ENCODE measurements around the gene GCNT2.
"Not testable (repeated sequence)": the region's sequence is repeated elsewhere in the genome, so short reads cannot be mapped to it uniquely, and the experiment has no call there.

Gene GCNT2

DNA sequence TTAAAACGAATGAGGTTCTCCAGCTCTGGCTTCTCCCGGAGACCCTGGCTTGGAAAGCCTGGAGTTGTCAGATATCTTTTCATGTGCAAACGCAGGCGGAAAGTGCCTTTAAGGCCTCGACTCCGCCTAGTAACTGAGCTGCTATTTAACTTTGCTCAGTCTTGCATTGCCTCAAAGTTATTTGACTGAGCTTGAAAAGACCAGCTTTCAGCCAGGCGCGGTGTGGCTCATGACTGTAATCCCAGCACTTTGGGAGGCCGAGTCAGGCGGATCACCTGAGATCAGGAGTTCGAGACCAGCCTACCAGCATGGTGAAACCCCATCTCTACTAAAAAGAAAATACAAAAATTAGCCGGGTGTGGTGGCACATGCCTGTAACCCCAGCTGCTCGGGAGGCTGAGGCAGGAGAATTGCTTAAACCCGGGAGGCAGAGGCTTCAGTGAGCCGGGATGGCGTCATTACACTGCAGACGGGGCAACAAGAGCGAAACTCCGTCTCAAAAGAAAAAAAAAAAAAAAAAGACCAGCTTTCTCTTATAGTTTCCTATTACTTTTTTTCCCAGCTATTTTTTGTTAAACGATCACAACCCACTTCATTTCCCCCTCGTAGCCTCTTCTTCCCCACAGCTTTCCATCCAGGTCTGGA, 1.9 kb downstream of the GCNT2 start:
- Histone ChIP-seq H3K27ac (no peak overlapping the region), H3K36me3 (no peaks in the 10 kb centered on the region), H3K4me1 (peaks cover under 1 to 42% (median 18%) of the 10 kb centered on the region in 10 experiments; a peak in 16 of 20 replicates), H3K27me3 (no peaks in the 10 kb centered on the region), H3K9ac (no peak overlapping the region), H3K4me2 (no peak overlapping the region), H3K4me3 (no peak overlapping the region), H4K20me1 (no peaks in the 10 kb centered on the region), H3K9me3 (replicated peaks in 1 of 11) (no peaks in the 10 kb centered on the region)
- TF ChIP-seq Cebpa-rat (IDR thresholded peaks at IDR 0.05), result no peak

DNA sequence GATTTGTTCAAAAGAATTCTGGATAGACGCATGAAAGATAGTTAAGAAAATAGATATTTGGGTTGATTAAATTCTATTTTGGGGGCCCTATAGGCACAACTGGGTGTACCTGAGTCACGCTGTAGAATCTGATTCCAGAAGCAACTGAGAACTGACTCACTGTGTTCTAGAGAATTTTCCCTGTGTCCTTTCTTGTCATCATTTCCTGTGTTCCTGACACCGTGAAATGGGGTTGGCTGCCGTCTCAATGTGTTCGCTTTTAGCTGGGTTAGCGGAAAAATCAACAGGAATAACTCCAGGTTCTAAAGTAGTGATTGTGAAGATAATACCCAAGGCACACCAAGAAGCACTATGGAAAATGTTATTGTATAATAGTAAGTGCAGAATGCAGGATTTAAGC, 5.0 kb downstream of the GCNT2 start:
- H3K36me3 ChIP-seq, result no peaks in the 10 kb centered on the region
- H3K4me3 ChIP-seq, result no peak overlapping the region
- no peaks in the 10 kb centered on the region for H4K20me1 ChIP-seq
- no peak overlapping the region for H3K9ac ChIP-seq
- H3K27me3 ChIP-seq, result peaks cover 0 to 14% (median 9%) of the 10 kb centered on the region in 11 experiments; a peak in 10 of 22 replicates
- H3K4me2 ChIP-seq, result no peak overlapping the region
- H3K4me1 ChIP-seq, result peaks cover 20 to 43% (median 25%) of the 10 kb centered on the region in 10 experiments
- H3K9me3 ChIP-seq (replicated peaks in 1 of 11), result no peaks in the 10 kb centered on the region
- no peak for TF ChIP-seq Cebpa-rat (IDR thresholded peaks at IDR 0.05)
- H3K27ac ChIP-seq, result no peak overlapping the region

DNA sequence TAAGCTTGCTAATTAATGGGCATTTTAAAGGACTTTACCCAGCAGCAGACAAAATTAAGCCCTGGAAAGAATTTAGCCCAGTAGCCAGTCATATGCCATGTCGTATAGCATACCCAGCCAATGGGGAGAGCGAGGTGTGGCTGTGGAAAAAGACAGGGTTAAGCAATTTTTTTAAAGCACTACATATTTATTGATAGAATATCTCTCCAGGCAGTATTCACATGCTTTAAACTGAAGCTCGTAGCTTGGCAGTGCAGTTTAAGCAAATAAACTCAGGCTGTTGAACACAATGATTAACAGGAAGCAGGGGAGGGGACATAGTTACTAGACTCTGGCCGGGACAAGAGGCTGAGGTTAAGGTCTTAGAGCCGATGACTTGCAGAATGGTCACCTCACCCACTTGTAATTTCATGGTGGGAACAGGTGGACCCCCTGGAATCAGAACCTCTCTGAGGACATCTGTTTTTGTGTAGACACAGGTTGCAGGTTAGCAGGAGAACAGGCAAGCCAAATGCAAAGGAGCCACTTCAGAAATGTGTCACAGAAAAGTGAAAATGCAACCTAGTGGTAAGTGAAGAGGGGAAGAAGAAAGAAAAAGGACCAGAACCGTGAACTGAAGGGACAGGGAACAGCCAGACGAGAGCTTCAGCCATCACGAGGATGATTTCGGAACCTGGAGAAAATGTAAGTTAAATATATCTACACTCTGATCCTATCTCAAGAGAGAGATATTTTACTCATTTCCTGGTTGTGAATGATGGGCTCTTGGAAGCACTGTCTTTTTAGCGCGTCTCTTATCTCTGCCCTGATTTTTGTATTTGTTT, 7.2 kb downstream of the GCNT2 start:
- H3K4me1 ChIP-seq, result peaks cover 42 to 57% (median 46%) of the 10 kb centered on the region in 10 experiments
- H3K36me3 ChIP-seq, result no peaks in the 10 kb centered on the region
- H3K27ac ChIP-seq, result peak overlapping the region in 4 of 11 experiments; percentile 14 to 51 (median 32); a peak in 8 of 22 replicates
- H3K4me2 ChIP-seq, result peak overlapping the region; percentile 20 to 85 (median 60)
- peaks cover 0 to 14% (median 9%) of the 10 kb centered on the region in 11 experiments; a peak in 10 of 22 replicates for H3K27me3 ChIP-seq
- H4K20me1 ChIP-seq, result no peaks in the 10 kb centered on the region
- H3K9ac ChIP-seq, result peak overlapping the region in 4 of 11 experiments; percentile 38 to 70 (median 60); a peak in 7 of 22 replicates
- no peak for TF ChIP-seq Cebpa-rat (IDR thresholded peaks at IDR 0.05)
- H3K4me3 ChIP-seq, result peak overlapping the region in 5 of 10 experiments; percentile 16 to 58 (median 53); a peak in 10 of 20 replicates
- no peaks in the 10 kb centered on the region for H3K9me3 ChIP-seq (replicated peaks in 1 of 11)

DNA sequence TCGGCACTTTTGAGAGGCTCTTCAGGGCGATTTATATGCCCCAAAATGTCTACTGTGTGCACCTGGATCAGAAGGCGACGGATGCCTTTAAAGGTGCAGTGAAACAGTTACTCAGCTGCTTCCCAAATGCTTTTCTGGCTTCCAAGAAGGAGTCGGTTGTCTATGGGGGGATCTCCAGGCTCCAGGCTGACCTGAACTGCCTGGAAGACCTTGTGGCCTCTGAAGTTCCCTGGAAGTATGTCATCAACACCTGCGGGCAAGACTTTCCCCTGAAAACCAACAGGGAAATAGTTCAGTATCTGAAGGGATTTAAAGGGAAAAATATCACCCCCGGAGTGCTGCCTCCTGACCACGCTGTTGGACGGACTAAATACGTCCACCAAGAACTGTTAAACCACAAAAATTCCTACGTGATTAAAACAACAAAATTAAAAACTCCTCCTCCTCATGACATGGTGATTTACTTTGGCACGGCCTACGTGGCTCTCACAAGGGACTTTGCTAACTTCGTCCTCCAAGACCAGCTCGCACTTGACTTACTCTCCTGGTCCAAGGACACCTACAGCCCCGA, 8.2 kb downstream of the GCNT2 start:
- Histone ChIP-seq H3K4me3 (peak overlapping the region in 5 of 10 experiments; percentile 16 to 58 (median 53); a peak in 9 of 20 replicates), H3K27me3 (peaks cover 0 to 14% (median 9%) of the 10 kb centered on the region in 11 experiments; a peak in 10 of 22 replicates), H3K9ac (peak overlapping the region in 3 of 11 experiments; percentile 56 to 70 (median 64); a peak in 5 of 22 replicates), H3K36me3 (no peaks in the 10 kb centered on the region), H3K27ac (peak overlapping the region in 2 of 11 experiments; percentile 21 to 51; a peak in 3 of 22 replicates), H3K9me3 (replicated peaks in 1 of 11) (no peaks in the 10 kb centered on the region), H4K20me1 (no peaks in the 10 kb centered on the region), H3K4me2 (peak overlapping the region in 10 of 11 experiments; percentile 20 to 85 (median 66); a peak in 20 of 22 replicates), H3K4me1 (peaks cover 51 to 67% (median 56%) of the 10 kb centered on the region in 10 experiments)
- TF ChIP-seq Cebpa-rat (IDR thresholded peaks at IDR 0.05), result no peak

DNA sequence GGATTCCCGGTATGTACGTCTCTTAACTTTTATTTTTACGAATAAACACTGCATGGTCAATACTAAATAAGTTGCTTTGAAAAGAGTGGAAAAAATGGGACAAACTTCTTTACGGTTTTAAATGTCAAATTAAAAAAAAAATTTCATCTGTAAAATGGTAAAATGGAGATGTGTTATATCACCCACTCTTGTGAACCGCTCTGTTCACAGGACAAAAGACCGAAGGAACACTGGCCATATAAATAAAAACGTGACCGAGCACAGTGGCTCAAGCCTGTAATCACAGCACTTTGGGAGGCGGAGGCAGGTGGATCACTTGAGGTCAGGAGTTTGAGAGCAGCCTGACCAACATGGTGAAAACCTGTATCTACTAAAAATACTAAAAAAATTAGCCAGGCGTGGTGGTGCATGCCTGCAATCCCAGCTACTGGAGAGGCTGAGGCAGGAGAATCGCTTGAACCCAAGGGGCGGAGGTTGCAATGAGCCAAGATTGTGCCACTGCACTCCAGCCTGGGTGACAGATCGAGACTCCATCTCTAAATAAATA, 8.8 kb downstream of the GCNT2 start:
- H3K4me3 ChIP-seq, result peak overlapping the region in 4 of 10 experiments; percentile 49 to 58 (median 54); a peak in 7 of 20 replicates
- H3K9ac ChIP-seq, result peak overlapping the region in 2 of 11 experiments; percentile 64 to 70; a peak in 3 of 22 replicates
- H4K20me1 ChIP-seq; H3K27ac ChIP-seq; H3K9me3 ChIP-seq (replicated peaks in 1 of 11); H3K36me3 ChIP-seq: not testable (repeated sequence)
- H3K27me3 ChIP-seq, result peaks cover 0 to 14% (median 9%) of the 10 kb centered on the region in 11 experiments; a peak in 10 of 22 replicates
- H3K4me2 ChIP-seq, result peak overlapping the region in 7 of 11 experiments; percentile 40 to 85 (median 71); a peak in 11 of 22 replicates
- peaks cover 57 to 73% (median 62%) of the 10 kb centered on the region in 10 experiments for H3K4me1 ChIP-seq

DNA sequence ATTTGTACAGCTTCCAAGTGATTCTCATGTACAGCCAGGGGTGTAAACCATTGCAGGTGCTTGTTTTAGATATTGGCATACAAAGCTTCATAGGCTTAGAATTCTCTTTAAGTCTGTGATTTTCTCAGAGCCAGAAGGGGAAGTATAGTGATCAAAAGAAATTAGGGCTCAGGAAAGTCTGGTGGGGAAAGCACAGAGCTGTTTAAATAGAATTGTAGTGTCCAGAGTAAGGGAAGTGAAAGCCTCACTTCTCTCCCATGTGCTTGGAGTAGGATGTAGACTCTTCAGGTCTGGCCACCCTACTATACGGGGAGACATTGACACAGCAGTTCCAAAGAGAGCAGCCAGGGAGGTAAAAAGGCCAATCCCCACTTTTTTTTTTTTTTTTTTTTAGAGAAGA, 10.4 kb downstream of the GCNT2 start:
- Histone ChIP-seq H3K4me1 (peaks cover 72 to 89% (median 78%) of the 10 kb centered on the region in 10 experiments), H4K20me1 (no peaks in the 10 kb centered on the region), H3K27ac (peak overlapping the region in 5 of 11 experiments; percentile 35 to 86 (median 68); a peak in 10 of 22 replicates), H3K4me2 (peak overlapping the region; percentile 63 to 94 (median 84)), H3K36me3 (no peaks in the 10 kb centered on the region), H3K27me3 (peaks cover 0 to 14% (median 9%) of the 10 kb centered on the region in 11 experiments; a peak in 10 of 22 replicates), H3K9me3 (replicated peaks in 1 of 11) (0 out of 22 replicates have a peak, but pooled peaks cover 0 to under 1% (median 0%) of the 10 kb centered on the region in 11 experiments), H3K9ac (peak overlapping the region in 4 of 11 experiments; percentile 25 to 62 (median 32); a peak in 3 of 22 replicates), H3K4me3 (peak overlapping the region in 3 of 10 experiments; percentile 49 to 58 (median 53); a peak in 4 of 20 replicates)
- TF ChIP-seq Cebpa-rat (IDR thresholded peaks at IDR 0.05), result no peak

DNA sequence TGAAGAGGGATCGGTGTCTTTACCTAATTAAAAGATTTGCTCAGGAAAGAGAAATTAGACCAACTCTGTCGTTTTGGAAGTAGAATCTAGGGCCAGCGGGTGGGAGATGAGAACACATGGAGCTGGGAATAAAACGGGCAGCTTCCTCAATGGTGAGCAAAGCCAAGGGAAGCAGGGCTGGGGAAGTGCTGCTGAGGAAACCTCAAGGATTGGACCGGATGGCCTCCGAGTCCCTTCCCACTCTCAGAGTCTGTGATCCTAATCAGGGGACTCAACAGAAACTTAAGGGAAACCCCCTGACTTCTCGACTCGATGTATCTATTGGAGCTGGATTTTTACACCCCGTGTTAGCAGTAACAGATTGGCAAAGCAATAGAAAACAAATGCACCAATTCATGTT, 10.8 kb downstream of the GCNT2 start:
- Histone ChIP-seq H4K20me1 (no peaks in the 10 kb centered on the region), H3K4me2 (peak overlapping the region; percentile 63 to 94 (median 84)), H3K9me3 (replicated peaks in 1 of 11) (peaks cover 0 to 5% (median 0%) of the 10 kb centered on the region in 11 experiments; a peak in 1 of 22 replicates), H3K27me3 (peaks cover 0 to 14% (median 9%) of the 10 kb centered on the region in 11 experiments; a peak in 10 of 22 replicates), H3K4me3 (peak overlapping the region in 3 of 10 experiments; percentile 13 to 49 (median 29); a peak in 5 of 20 replicates), H3K4me1 (peaks cover 72 to 93% (median 81%) of the 10 kb centered on the region in 10 experiments), H3K27ac (peak overlapping the region in 5 of 11 experiments; percentile 35 to 86 (median 68); a peak in 11 of 22 replicates), H3K36me3 (no peaks in the 10 kb centered on the region), H3K9ac (peak overlapping the region in 5 of 11 experiments; percentile 12 to 62 (median 31); a peak in 5 of 22 replicates)
- no peak for TF ChIP-seq Cebpa-rat (IDR thresholded peaks at IDR 0.05)

DNA sequence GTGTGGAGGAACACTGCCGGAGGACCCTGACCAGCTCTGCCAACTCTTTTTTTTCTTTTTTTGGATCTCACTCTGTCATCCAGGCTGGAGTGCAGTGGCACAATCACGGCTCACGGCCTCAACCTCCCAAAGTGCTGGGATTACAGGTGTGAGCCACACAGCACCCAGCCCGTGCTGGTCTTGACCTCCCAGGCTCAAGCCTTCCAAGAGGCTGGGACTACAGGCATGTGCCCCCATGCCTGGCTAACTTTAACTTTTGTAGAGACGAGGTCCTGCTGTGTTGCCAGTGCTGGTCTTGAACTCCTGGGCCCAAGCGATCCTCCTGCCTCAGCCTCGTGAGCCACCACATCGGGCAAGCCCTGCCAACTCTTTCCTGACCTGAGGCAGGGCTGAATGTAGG, 11.2 kb downstream of the GCNT2 start:
- peak overlapping the region in 6 of 11 experiments; percentile 35 to 86 (median 66); a peak in 13 of 22 replicates for H3K27ac ChIP-seq
- H3K9me3 ChIP-seq (replicated peaks in 1 of 11), result peaks cover 0 to 5% (median 0%) of the 10 kb centered on the region in 11 experiments; a peak in 1 of 22 replicates
- peak overlapping the region in 3 of 10 experiments; percentile 13 to 49 (median 29); a peak in 4 of 20 replicates for H3K4me3 ChIP-seq
- H3K27me3 ChIP-seq, result peaks cover 0 to 14% (median 9%) of the 10 kb centered on the region in 11 experiments; a peak in 10 of 22 replicates
- no peak for TF ChIP-seq Cebpa-rat (IDR thresholded peaks at IDR 0.05)
- no peaks in the 10 kb centered on the region for H3K36me3 ChIP-seq
- H3K9ac ChIP-seq, result peak overlapping the region in 5 of 11 experiments; percentile 12 to 62 (median 31); a peak in 4 of 22 replicates
- peaks cover 72 to 97% (median 82%) of the 10 kb centered on the region in 10 experiments for H3K4me1 ChIP-seq
- peak overlapping the region; percentile 63 to 94 (median 84) for H3K4me2 ChIP-seq
- no peaks in the 10 kb centered on the region for H4K20me1 ChIP-seq
